Nephron progenitor cell (in vitro differentiated cells): Measurements from ENCODE around the gene SLC35A5.
A peak's percentile ranks its signal among the peaks of the same experiment; 100 is the strongest.
"Not testable (repeated sequence)": the region's sequence is repeated elsewhere in the genome, so short reads cannot be mapped to it uniquely, and the experiment has no call there.

ENCODE experiments used
- DNase-seq: peaks from one replicate; pipeline ENCODE4 v3.0.0; 2021
- H3K27ac Mint-ChIP-seq: 2 replicates; pipeline ENCODE4 v1.8.0; 2021; ENCODE audit warnings: mild to moderate bottlenecking, moderate library complexity, mixed read lengths
- H3K27me3 Mint-ChIP-seq: 2 replicates; pipeline ENCODE4 v1.8.0; 2021; ENCODE audit warnings: mild to moderate bottlenecking, low read depth, mixed read lengths; ENCODE audit not compliant: poor library complexity
- H3K36me3 Mint-ChIP-seq: 2 replicates; pipeline ENCODE4 v1.8.0; 2021; ENCODE audit warnings: low read depth, mixed read lengths
- H3K4me1 Mint-ChIP-seq: 2 replicates; pipeline ENCODE4 v1.8.0; 2021; ENCODE audit warnings: mixed read lengths
- H3K4me3 Mint-ChIP-seq: 2 replicates; pipeline ENCODE4 v1.8.0; 2021; ENCODE audit warnings: mild to moderate bottlenecking, moderate library complexity, mixed read lengths
- H3K9me3 Mint-ChIP-seq: 2 replicates; pipeline ENCODE4 v1.8.0; 2021; ENCODE audit warnings: mild to moderate bottlenecking, moderate library complexity, mixed read lengths
- TF ChIP-seq, protein P1 (sequence below): fragments of 200-600 bp; sonication (generic); IDR thresholded peaks from 2 replicates; pipeline ENCODE4 v1.5.0; 2021; ENCODE audit warnings: antibody characterized with exemption

Gene SLC35A5, protein sequence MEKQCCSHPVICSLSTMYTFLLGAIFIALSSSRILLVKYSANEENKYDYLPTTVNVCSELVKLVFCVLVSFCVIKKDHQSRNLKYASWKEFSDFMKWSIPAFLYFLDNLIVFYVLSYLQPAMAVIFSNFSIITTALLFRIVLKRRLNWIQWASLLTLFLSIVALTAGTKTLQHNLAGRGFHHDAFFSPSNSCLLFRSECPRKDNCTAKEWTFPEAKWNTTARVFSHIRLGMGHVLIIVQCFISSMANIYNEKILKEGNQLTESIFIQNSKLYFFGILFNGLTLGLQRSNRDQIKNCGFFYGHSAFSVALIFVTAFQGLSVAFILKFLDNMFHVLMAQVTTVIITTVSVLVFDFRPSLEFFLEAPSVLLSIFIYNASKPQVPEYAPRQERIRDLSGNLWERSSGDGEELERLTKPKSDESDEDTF

DNA sequence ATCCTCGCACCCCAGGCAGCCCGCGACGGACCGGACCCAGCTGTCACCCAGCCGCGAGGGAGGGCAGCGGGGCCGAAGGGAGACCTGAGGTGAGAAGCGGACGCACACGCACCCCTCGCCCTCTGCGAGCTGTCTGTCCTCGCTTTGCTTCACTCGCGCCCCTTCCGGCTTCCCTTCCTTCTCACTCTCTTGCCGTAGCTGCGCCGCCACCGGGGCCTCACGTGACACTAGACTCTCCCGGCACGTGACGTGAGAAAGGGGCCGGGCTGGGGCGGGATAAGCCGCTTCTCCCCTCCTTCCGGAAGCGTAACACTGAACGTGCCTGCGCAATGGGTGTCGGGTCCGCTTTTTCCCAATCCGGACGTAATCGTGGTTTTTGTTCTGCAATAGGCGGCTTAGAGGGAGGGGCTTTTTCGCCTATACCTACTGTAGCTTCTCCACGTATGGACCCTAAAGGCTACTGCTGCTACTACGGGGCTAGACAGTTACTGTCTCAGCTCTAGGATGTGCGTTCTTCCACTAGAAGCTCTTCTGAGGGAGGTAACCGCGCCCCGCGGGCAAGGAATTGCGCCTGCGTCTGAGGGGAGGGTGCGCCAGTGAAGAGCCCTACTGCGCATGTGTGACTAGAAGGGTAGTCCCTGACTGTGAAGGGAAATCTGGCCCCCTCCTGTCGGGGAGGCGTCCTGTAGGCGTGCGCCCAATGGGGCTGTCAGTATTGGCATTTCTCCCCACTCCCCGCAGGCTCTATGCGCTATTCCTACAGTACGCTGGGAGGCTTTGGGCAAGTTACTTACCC, at the start of gene SLC35A5, which contains the start of gene ATG3:
TSS of gene SLC35A5 (plus strand) at position 312 of the 796 bp plus-strand sequence. CDS start 1,359 bp downstream, outside the sequence.
TSS of gene ATG3 (minus strand) at position 229 of the 796 bp plus-strand sequence. CDS start 434 bp downstream, outside the sequence.
- TF ChIP-seq, protein P1, sequence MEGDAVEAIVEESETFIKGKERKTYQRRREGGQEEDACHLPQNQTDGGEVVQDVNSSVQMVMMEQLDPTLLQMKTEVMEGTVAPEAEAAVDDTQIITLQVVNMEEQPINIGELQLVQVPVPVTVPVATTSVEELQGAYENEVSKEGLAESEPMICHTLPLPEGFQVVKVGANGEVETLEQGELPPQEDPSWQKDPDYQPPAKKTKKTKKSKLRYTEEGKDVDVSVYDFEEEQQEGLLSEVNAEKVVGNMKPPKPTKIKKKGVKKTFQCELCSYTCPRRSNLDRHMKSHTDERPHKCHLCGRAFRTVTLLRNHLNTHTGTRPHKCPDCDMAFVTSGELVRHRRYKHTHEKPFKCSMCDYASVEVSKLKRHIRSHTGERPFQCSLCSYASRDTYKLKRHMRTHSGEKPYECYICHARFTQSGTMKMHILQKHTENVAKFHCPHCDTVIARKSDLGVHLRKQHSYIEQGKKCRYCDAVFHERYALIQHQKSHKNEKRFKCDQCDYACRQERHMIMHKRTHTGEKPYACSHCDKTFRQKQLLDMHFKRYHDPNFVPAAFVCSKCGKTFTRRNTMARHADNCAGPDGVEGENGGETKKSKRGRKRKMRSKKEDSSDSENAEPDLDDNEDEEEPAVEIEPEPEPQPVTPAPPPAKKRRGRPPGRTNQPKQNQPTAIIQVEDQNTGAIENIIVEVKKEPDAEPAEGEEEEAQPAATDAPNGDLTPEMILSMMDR = no peak
- DNase-seq = peak; percentile 97
- H3K27me3 Mint-ChIP-seq = no peaks in the 10 kb centered on the region
- H3K4me1 Mint-ChIP-seq = peaks cover 27% of the 10 kb centered on the region
- H3K9me3 Mint-ChIP-seq = peaks cover 5% of the 10 kb centered on the region
- H3K27ac Mint-ChIP-seq = peak within 1 kb of the TSS; percentile 99
- peaks cover 33% of the 10 kb centered on the region for H3K36me3 Mint-ChIP-seq
- peak within 1 kb of the TSS; percentile 97 for H3K4me3 Mint-ChIP-seq

DNA sequence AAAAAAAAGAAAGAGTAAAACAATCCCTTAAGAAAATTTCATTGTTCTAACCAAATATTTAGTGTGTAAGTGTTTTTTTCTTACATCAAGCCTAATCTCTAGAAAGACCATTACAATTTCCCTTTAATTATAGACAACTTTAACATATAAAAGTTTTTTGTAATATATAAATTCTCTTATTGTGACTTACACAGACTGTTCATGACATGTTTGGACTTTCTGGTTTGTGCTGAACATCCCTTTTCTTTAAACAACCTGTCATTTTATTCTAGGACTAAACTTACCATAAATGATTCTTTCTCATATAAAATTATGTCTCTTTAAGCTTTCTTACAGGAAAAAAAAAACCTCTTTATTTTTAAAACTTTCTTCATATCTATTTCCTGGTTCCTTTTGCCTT, 49.5 kb upstream of the SLC35A5 start:
- DNase-seq = no peak
- Mint-ChIP-seq H3K27me3 (peaks cover 2% of the 10 kb centered on the region), H3K9me3 (peaks cover 49% of the 10 kb centered on the region), H3K36me3 (peaks cover 5% of the 10 kb centered on the region), H3K4me1 (peaks cover 8% of the 10 kb centered on the region), H3K4me3 (no peak overlapping the region), H3K27ac (no peak overlapping the region)
- TF ChIP-seq, protein P1 = no peak

DNA sequence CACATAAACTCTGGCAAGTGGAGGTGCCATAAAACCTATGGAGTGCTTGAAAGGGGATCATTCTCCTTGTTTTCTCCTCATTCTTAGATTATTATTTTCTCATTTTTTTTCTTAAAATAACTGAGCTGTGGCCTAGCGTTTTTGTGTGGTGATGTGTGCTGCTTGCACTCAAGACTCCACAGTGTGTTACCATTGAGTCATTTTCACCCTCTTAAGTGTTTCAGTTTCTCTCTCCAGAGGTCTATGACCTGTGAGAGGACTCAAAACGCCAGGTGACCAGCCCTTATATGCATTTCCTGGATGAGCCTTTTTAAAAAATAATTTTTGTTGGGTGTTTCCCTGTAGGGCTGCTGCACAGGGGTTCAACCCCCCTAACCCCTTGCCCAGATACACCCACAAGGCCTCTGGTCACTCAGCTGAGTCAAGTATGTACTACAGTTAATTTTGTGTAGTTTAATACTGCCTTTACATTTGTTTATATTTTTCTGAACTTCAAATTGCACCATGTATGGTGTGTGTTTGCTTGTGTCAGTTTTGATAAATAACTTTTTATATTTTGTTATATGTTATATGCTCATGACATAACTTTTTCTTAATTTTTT, 47.2 kb upstream of the SLC35A5 start:
- Mint-ChIP-seq H3K27me3 (peaks cover 3% of the 10 kb centered on the region), H3K4me3 (no peak overlapping the region), H3K27ac (no peak overlapping the region), H3K36me3 (peaks cover 5% of the 10 kb centered on the region), H3K4me1 (peaks cover 8% of the 10 kb centered on the region), H3K9me3 (peaks cover 34% of the 10 kb centered on the region)
- no peak for DNase-seq
- TF ChIP-seq, protein P1 = no peak

DNA sequence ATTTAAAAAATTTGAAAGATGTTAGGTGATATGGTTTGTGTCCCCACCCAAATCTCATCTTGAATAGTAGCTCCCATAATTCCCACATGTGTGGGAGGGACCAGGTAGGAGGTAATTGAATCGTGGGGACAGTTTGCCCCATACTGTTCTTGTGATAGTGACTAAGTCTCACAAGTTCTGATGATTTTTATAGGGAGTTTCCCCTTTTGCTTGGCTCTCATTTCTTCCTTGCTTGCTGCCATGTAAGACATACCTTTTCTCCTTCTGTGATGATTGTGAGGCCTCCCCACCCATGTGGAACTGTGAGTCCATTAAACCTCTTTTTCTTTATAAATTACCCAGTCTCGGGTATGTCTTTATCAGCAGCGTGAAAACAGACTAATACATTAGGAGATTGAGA, 42.9 kb upstream of the SLC35A5 start:
- H3K27me3 Mint-ChIP-seq, H3K9me3 Mint-ChIP-seq, H3K4me1 Mint-ChIP-seq, H3K36me3 Mint-ChIP-seq, H3K4me3 Mint-ChIP-seq, DNase-seq, H3K27ac Mint-ChIP-seq: not testable (repeated sequence)

DNA sequence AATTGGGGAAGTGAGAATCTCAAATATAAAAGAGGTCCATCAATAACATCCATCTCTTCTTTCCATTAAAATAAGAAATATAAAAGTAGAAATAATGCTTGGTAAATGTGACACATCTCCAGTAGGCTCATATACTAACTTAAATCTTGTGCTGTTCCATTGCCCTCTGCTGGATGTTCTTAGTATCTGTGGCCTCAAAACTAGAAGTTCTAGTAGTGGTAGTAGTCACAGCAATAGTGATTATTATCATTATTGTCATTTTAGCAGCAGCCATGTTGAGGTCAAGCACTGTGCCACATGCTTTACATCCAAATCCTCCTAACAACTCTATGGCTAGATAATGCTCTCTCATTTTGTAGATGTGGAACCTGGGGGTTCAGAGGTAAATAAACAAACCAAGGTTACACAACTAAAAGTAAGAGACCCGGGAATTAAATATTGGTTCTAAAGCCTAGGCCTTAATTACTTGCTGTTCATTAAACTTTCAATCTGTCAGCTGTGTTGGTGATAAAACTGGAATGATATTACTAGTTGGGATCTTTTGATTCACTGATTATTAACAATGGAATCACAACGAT, 42.3 kb upstream of the SLC35A5 start:
- peak; percentile 4 for DNase-seq
- Mint-ChIP-seq H3K36me3 (peaks cover 5% of the 10 kb centered on the region), H3K4me1 (peaks cover 8% of the 10 kb centered on the region), H3K27me3 (peaks cover 3% of the 10 kb centered on the region), H3K27ac (no peak overlapping the region), H3K9me3 (no peaks in the 10 kb centered on the region), H3K4me3 (no peak overlapping the region)
- TF ChIP-seq, protein P1 = peak; percentile 71

DNA sequence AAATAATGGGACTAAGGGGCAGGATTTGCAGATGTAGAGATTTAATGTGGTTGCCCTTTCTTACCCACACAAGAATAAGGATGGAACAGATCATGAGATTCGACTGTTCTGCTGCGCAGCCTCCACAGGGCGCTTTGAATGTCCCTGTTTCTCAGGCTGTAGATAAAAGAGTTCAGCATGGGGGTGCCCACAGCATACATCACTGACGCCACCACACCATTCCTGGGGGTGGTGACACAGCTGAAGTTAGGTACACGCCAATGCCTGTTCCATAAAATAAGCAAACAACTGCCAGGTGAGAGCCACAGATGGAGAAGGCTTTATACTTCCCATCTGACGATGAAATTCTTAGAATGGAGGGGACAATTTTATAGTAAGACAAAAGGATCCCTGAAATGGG, 37.7 kb upstream of the SLC35A5 start:
- H3K27me3 Mint-ChIP-seq, H3K4me3 Mint-ChIP-seq, DNase-seq, H3K9me3 Mint-ChIP-seq, H3K4me1 Mint-ChIP-seq: not testable (repeated sequence)
- peak overlapping the region; percentile 18 for H3K27ac Mint-ChIP-seq
- H3K36me3 Mint-ChIP-seq = peaks cover 17% of the 10 kb centered on the region
